Measurements from ENCODE around the gene RABAC1. TPM values are rescaled to one million over a fixed set of nuclear protein-coding genes. Genes with fewer than 3 reads are reported as not detected.

The RABAC1 gene
- total and polyA plus RNA-seq, 2 of the 4 experiments (the other 2 are of a cell fraction), result 117 to 276 TPM

GRCh38 chr19:41965106-41965505 lies 6.0 kb upstream of the RABAC1 start:
- Histone ChIP-seq H4K20me1 (ENCODE audit: insufficient read depth, low read length) (no peaks in the 10 kb centered on the region), H3K27ac (ENCODE audit: insufficient read depth, low read length) (no peak overlapping the region), H3K4me2 (ENCODE audit: low read depth, low read length) (no peak overlapping the region), H3K9me1 (ENCODE audit: insufficient read depth, low read length) (no peaks in the 10 kb centered on the region), H4K5ac (ENCODE audit: low read depth, low read length) (no peak overlapping the region), H4K8ac (ENCODE audit: low read depth in 2 of 2, low read length in 2 of 2) (no peak overlapping the region), H3K79me1 (ENCODE audit: low read depth in 1 of 2, low read length in 2 of 2) (no peaks in the 10 kb centered on the region), H4K91ac (ENCODE audit: insufficient read depth, low read depth, low read length) (no peak overlapping the region), H2AFZ (replicated peaks; ENCODE audit: low read length, poor library complexity) (peak overlapping the region; percentile 7), H2AK9ac (replicated peaks; ENCODE audit: low read depth, low read length, poor library complexity) (no peak overlapping the region), H2BK5ac (ENCODE audit: low read depth, low read length, poor library complexity, severe bottlenecking) (no peak overlapping the region), H3K36me3 (ENCODE audit: control insufficient read depth, insufficient read depth, low read length) (no peaks in the 10 kb centered on the region), H3K4me1 (ENCODE audit: control insufficient read depth, insufficient read depth, low read length) (no peaks in the 10 kb centered on the region), H3K9ac (ENCODE audit: low read depth, low read length) (no peak overlapping the region), H3K56ac (ENCODE audit: extremely low read depth, insufficient read depth, low read length) (no peak overlapping the region), H3K4me3 (ENCODE audit: insufficient read depth, low read depth, low read length) (no peak overlapping the region), H3K9me3 (ENCODE audit: control insufficient read depth, insufficient read depth, low read length) (no peaks in the 10 kb centered on the region), H3K18ac (ENCODE audit: low read depth, low read length) (no peak overlapping the region), H2AK5ac (ENCODE audit: low read depth, low read length) (no peak overlapping the region), H2BK20ac (ENCODE audit: low read depth, low read length) (no peak overlapping the region), H3K23ac (ENCODE audit: low read depth, low read length) (no peak overlapping the region), H2BK120ac (ENCODE audit: low read depth, low read length) (no peak overlapping the region), H3K27me3 (ENCODE audit: control insufficient read depth, insufficient read depth, low read length) (peaks cover 23% of the 10 kb centered on the region), H3K14ac (replicated peaks; ENCODE audit: low read depth, low read length) (no peak overlapping the region), H3K4ac (ENCODE audit: low read depth, low read length) (no peak overlapping the region), H2BK15ac (ENCODE audit: low read depth, low read length) (no peak overlapping the region)
- in situ Hi-C loops (cut with MboI; ENCODE audit: low sequenced_read_pairs) (no loop called here), intact Hi-C loops (cut with micrococcal nuclease) (no loop called here), dilution Hi-C loops (cut with HindIII; ENCODE audit: low sequenced_read_pairs, unreplicated experiment) (no loop called here)
- POLR2A ChIA-PET (ENCODE audit: unreplicated experiment), result no interaction called here
- ATAC-seq (ENCODE audit: low read depth) (no peak), DNase-seq (no peak)
- no TSS peak for BruUV-seq (replicated peaks)
- TF ChIP-seq CTCF (conservative IDR thresholded peaks at IDR 0.05; ENCODE audit: low read depth, low read length), result no peak
- TF ChIP-seq NFE2L2 (IDR thresholded peaks at IDR 0.05; ENCODE audit: low read depth, low read length), result no peak
- no peak for TF ChIP-seq RCOR1 (IDR thresholded peaks at IDR 0.05; ENCODE audit: insufficient replicate concordance, low read length)
- no peak for TF ChIP-seq RAD21 (IDR thresholded peaks at IDR 0.05; ENCODE audit: low read length)
- TF ChIP-seq MAZ (IDR thresholded peaks at IDR 0.05; ENCODE audit: borderline replicate concordance, low read depth, low read length), result no peak
- TF ChIP-seq ELK1 (IDR thresholded peaks at IDR 0.05; ENCODE audit: borderline replicate concordance, low read depth, low read length), result no peak
- no peak for TF ChIP-seq USF2 (IDR thresholded peaks at IDR 0.05; ENCODE audit: low read depth, low read length)
- TF ChIP-seq POLR2A (IDR thresholded peaks at IDR 0.05; ENCODE audit: low read depth, low read length), result no peak
- WGBS, 2 experiments (ENCODE audit: extremely low coverage in 2 of 2, insufficient read length in 1 of 2), result 20% methylated on average over 1 of the region's 5 CpGs; no CpG with 5 or more reads in 1 of the 2 experiments
- CTCF ChIA-PET, result interaction anchor here (0.7 kb wide), 2 partner anchors 34 to 606 kb away, joined by 3 to 5 read pairs; no protein-coding TSS in a partner anchor

Data from IMR-90 (cell line).